NK-92 (cell line): ENCODE data around the gene FTHL17.

Experiments
- DNase-seq: peaks from one replicate; lab custom pipeline; 2025; ENCODE audit not compliant: unreplicated experiment; lab: John Stamatoyannopoulos, UW

FTHL17 gene

GRCh38 chrX:31039327-31039711 is 32.5 kb downstream of the FTHL17 start:
- DNase-seq, result no peak

- DNase-seq, result no peak
Observed at GRCh38 chrX:31038575-31039326, 33.1 kb downstream of the FTHL17 start.

GRCh38 chrX:31036895-31037294 is 34.9 kb downstream of the FTHL17 start:
- DNase-seq, result no peak

GRCh38 chrX:31027351-31027750 is 44.5 kb downstream of the FTHL17 start:
- no peak for DNase-seq

- DNase-seq, result no peak
Observed at GRCh38 chrX:31024866-31025265, 47.0 kb downstream of the FTHL17 start.

GRCh38 chrX:31021537-31021936 is 50.3 kb downstream of the FTHL17 start:
- no peak for DNase-seq
